K562 (cell line): Measurements from ENCODE around the gene CDKN1B. TPM values are rescaled to one million over a fixed set of nuclear protein-coding genes. Genes with fewer than 3 reads are reported as not detected.

ENCODE experiments used
- ATAC-seq: fragments of 200-7000 bp; cut with Tn5 transposase; 3 replicates; pipeline ENCODE4 v1.9.1; 2020; ENCODE audit warnings: moderate library complexity
- BruUV-seq: library from RNA; stranded (reverse); fragments of 400-500 nt; replicated peaks from 2 replicates; lab custom pipeline; 2021; lab: Mats Ljungman, UMichigan
- CTCF ChIA-PET: fragments of 300-600 bp; formaldehyde crosslinking; extraction: SDS; loops from one replicate; lab custom pipeline; 2021; ENCODE audit warnings: low intra/inter-chr PET ratio; lab: Yijun Ruan, JAX
- POLR2A ChIA-PET: fragments of 300-600, 350-650 bp; sonication (Branson Sonifier 250); formaldehyde crosslinking; extraction: SDS; loops from one replicate; lab custom pipeline; 2021; ENCODE audit warnings: antibody characterized with exemption, inconsistent platforms; lab: Yijun Ruan, JAX
- DNase-seq, 4 experiments: peaks; one replicate each; pipeline versions ENCODE4 v3.0.0 to v3.0.0-alpha.2; 2011 to 2018; ENCODE audit warnings: low spot score in 3 of 4, mixed read lengths in 3 of 4; ENCODE audit errors: extremely low read depth in 1 of 4
- FAIRE-seq: peaks from 2 replicates; lab custom pipeline; 2011; peaks lifted over from hg19 to GRCh38; lab: Jason Lieb, UNC
- H2AFZ ChIP-seq: 2 replicates; pipeline ENCODE4 v1.6.0; 2011; ENCODE audit warnings: low read depth, low read length, control low read depth, inconsistent platforms
- H3K27ac ChIP-seq: fragments of 200-600 bp; 3 replicates; pipeline ENCODE4 v1.8.0; 2011; ENCODE audit warnings: low read depth, mild to moderate bottlenecking, control low read depth, inconsistent platforms, low read length, moderate library complexity, mixed read lengths; ENCODE audit errors: extremely low read depth
- H3K27me3 ChIP-seq, 2 experiments: fragments of 300-600 bp in 1 of 2; 2 replicates in 1 of 2; 3 replicates in 1 of 2; pipeline versions ENCODE4 v1.6.0 to v1.8.0; 2011; ENCODE audit warnings: inconsistent platforms in 2 of 2, low read length in 2 of 2, mild to moderate bottlenecking in 1 of 2, mixed read lengths in 1 of 2, moderate library complexity in 1 of 2; ENCODE audit not compliant: control insufficient read depth in 2 of 2, insufficient read depth in 2 of 2
- H3K36me3 ChIP-seq: fragments of 300-600 bp; 3 replicates; pipeline ENCODE4 v1.8.0; 2011; ENCODE audit warnings: mild to moderate bottlenecking, low read length, inconsistent platforms; ENCODE audit not compliant: control insufficient read depth, insufficient read depth
- H3K4me1 ChIP-seq, 2 experiments: fragments of 200-600 bp in 1 of 2; replicated peaks in 1 of 2; 2 replicates in 1 of 2; 3 replicates in 1 of 2; pipeline versions ENCODE4 v1.5.1 to v1.8.0; 2011; ENCODE audit warnings: inconsistent platforms in 2 of 2, low read length in 2 of 2, mild to moderate bottlenecking in 1 of 2, mixed read lengths in 1 of 2, moderate library complexity in 1 of 2; ENCODE audit not compliant: control insufficient read depth in 2 of 2, insufficient read depth in 2 of 2
- H3K4me2 ChIP-seq: 2 replicates; pipeline ENCODE4 v1.6.1; 2011; ENCODE audit warnings: low read length, control low read depth, inconsistent platforms, mixed read lengths; ENCODE audit not compliant: insufficient read depth
- H3K4me3 ChIP-seq: fragments of 200-600 bp; sonication (generic), shearing (Covaris generic); 2 replicates; pipeline ENCODE4 v1.5.1; 2016; ENCODE audit warnings: control low read depth, inconsistent platforms
- H3K79me2 ChIP-seq: fragments of 200-600 bp; 3 replicates; pipeline ENCODE4 v1.8.0; 2011; ENCODE audit warnings: low read length, inconsistent platforms; ENCODE audit not compliant: control insufficient read depth, insufficient read depth
- H3K9ac ChIP-seq, 2 experiments: 2 replicates each; pipeline versions ENCODE4 v1.6.0 to v1.6.1; 2011; ENCODE audit warnings: low read depth in 2 of 2, low read length in 2 of 2, control low read depth in 1 of 2, inconsistent platforms in 1 of 2, mild to moderate bottlenecking in 1 of 2, mixed read lengths in 1 of 2; ENCODE audit not compliant: insufficient read depth in 1 of 2
- H3K9me1 ChIP-seq: one replicate; pipeline ENCODE4 v1.6.0; 2011; ENCODE audit warnings: inconsistent platforms, mild to moderate bottlenecking, low read length, moderate library complexity; ENCODE audit not compliant: control insufficient read depth, insufficient read depth
- H3K9me3 ChIP-seq: replicated peaks from 2 replicates; pipeline ENCODE4 v1.5.1; 2011; ENCODE audit warnings: low read depth, low read length, inconsistent platforms; ENCODE audit not compliant: control insufficient read depth, insufficient read depth
- H4K20me1 ChIP-seq: replicated peaks from 2 replicates; pipeline ENCODE4 v1.6.1; 2011; ENCODE audit warnings: low read length, inconsistent platforms, mixed read lengths; ENCODE audit not compliant: control insufficient read depth, insufficient read depth
- CAMTA2 ChIP-seq: fragments of 250-450 bp; sonication (Bioruptor Pico); conservative IDR thresholded peaks from 2 replicates; pipeline ENCODE4 v1.5.1; 2022
- CTBP1 ChIP-seq: fragments of 450-650 bp; IDR thresholded peaks from 2 replicates; pipeline ENCODE4 v1.6.1; 2016; ENCODE audit warnings: borderline replicate concordance
- HEY1 ChIP-seq: fragments of 250-450 bp; sonication (Bioruptor Pico); IDR thresholded peaks from 2 replicates; pipeline ENCODE4 v1.5.0; 2020; ENCODE audit warnings: mild to moderate bottlenecking, moderate library complexity, borderline replicate concordance
- JUNB ChIP-seq: fragments of 450-650 bp; formaldehyde crosslinking; conservative IDR thresholded peaks from 2 replicates; pipeline ENCODE4 v1.4.0; 2020; ENCODE audit warnings: mild to moderate bottlenecking
- POLR2B ChIP-seq: fragments of 450-650 bp; IDR thresholded peaks from 2 replicates; pipeline ENCODE4 v1.6.1; 2018; ENCODE audit warnings: low read depth; ENCODE audit not compliant: partially characterized antibody
- STAG1 ChIP-seq: sonication (generic); formaldehyde crosslinking; IDR thresholded peaks from 2 replicates; pipeline ENCODE4 v1.5.0; 2020; ENCODE audit warnings: missing genetic modification reagents, borderline replicate concordance
- TCF15 ChIP-seq: fragments of 250-450 bp; sonication (Bioruptor Pico); IDR thresholded peaks from 2 replicates; pipeline ENCODE4 v1.8.0; 2022; ENCODE audit warnings: moderate library complexity, mild to moderate bottlenecking, inconsistent platforms
- TCF7 ChIP-seq: sonication (generic); IDR thresholded peaks from 2 replicates; pipeline ENCODE4 v1.6.1; 2016; ENCODE audit warnings: antibody characterized with exemption, borderline replicate concordance
- ZNF239 ChIP-seq: fragments of 250-450 bp; sonication (Bioruptor Pico); IDR thresholded peaks from 2 replicates; pipeline ENCODE4 v1.4.0; 2020; ENCODE audit warnings: mild to moderate bottlenecking
- ZNF766 ChIP-seq: fragments of 200-800 bp; sonication (Bioruptor generic); conservative IDR thresholded peaks from 2 replicates; pipeline ENCODE4 v1.6.1; 2016; ENCODE audit warnings: missing genetic modification characterization, missing compliant biosample characterization
- in situ Hi-C: fragments of 300-500 bp; cut with MboI; formaldehyde crosslinking; loops from 4 replicates; pipeline ENCODE4 v1.15.0; 2018; ENCODE audit warnings: inconsistent platforms, mixed read lengths
- intact Hi-C: fragments of 100-400 bp; cut with micrococcal nuclease; formaldehyde crosslinking; loops from 2 replicates; pipeline ENCODE4 v1.14.2; 2022
- polyA plus RNA-seq, 8 experiments: library from polyadenylated mRNA; depleted of rRNA in 4 of 8; stranded (reverse) in 5 of 8; unstranded in 3 of 8; fragments of >200 nt; fragmentation: Nextera tagmentation in 2 of 8; fragmentation: Illumina TruSeq in 1 of 8; extraction: Ambion mirVana in 2 of 8; extraction: Trizol in 1 of 8; gene quantifications; 2 replicates each; pipeline versions ENCODE4 v1.2.1 to v1.2.3, GENCODE V29; 2011 to 2014; ENCODE audit warnings: inconsistent platforms in 1 of 8, missing spikeins in 1 of 8
- total RNA-seq, 7 experiments: library from RNA; depleted of rRNA in 6 of 7; stranded (reverse); fragments of >200 nt in 6 of 7; fragmentation: Illumina TruSeq in 2 of 7; extraction: Trizol in 2 of 7; gene quantifications; 2 replicates each; pipeline versions ENCODE4 v1.2.1 to v1.2.3, GENCODE V29; 2011 to 2021; ENCODE audit warnings: low replicate concordance in 1 of 7
- TF ChIP-seq, protein P1 (sequence below), 2 experiments: fragments of 450-650 bp; IDR thresholded peaks; 2 replicates each; pipeline ENCODE4 v1.6.1; 2016

CDKN1B gene
- total and polyA plus RNA-seq, 9 of the 15 experiments (the other 6 are each of a cell fraction or from before 2014, with no cell fraction given), result 2.6 to 35.2 (median 15.5) TPM

DNA sequence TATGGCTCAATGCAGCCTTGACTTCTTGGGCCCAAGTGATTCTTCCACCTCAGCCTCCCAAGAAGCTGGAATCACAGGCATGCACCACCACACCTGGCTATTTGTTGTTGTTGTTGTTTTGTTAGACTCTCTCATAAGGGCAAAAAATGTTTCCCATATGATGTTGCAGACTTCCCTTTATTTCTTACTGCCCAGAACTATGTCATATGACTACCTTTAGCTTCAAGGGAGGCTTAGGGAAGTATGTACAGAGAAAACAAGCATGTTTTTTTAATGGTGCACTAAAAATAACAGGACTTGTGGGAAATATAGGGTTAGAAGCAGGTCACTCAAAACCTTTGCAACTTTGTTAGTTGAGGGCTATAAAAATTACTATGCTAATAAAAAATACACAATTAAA is 16.9 kb upstream of the CDKN1B start:
- DNase-seq (no peak), FAIRE-seq (no peak), ATAC-seq (no peak)
- no peak overlapping the region for H3K27ac ChIP-seq
- H4K20me1 ChIP-seq, result no peaks in the 10 kb centered on the region
- H3K4me2 ChIP-seq, result no peak overlapping the region
- no peaks in the 10 kb centered on the region for H3K9me3 ChIP-seq
- H3K4me1 ChIP-seq, result peaks cover 3 to 7% of the 10 kb centered on the region in 2 experiments; a peak in 2 of 5 replicates
- H3K9me1 ChIP-seq, result no peaks in the 10 kb centered on the region
- intact Hi-C loops, result loop anchor here (2.0 to 10.0 kb wide), 6 partner anchors 43 to 1115 kb away; partner anchors contain the start of genes CREBL2 and DUSP16
- POLR2A ChIA-PET, result interaction anchor here (0.6 to 1.4 kb wide), 3 partner anchors 16 to 341 kb away, joined by 3 read pairs; no protein-coding TSS in a partner anchor
- H3K4me3 ChIP-seq, result no peak overlapping the region
- no peak overlapping the region for H3K9ac ChIP-seq
- BruUV-seq, result no TSS peak
- CTCF ChIA-PET, result interaction anchor here (0.6 kb wide), 1 partner anchor 334 kb away, joined by 3 read pairs; no protein-coding TSS in a partner anchor
- H3K36me3 ChIP-seq, result no peaks in the 10 kb centered on the region
- no peaks in the 10 kb centered on the region for H3K27me3 ChIP-seq
- no peak overlapping the region for H2AFZ ChIP-seq
- no peaks in the 10 kb centered on the region for H3K79me2 ChIP-seq
- in situ Hi-C loops, result loop anchor here (10.0 to 25.0 kb wide), 3 partner anchors 325 to 1138 kb away; no protein-coding TSS in a partner anchor
- TF ChIP-seq JUNB (CRISPR knock-in tag) (no peak), HEY1 (CRISPR knock-in tag) (no peak), CTBP1 (no peak), CAMTA2 (CRISPR knock-in tag) (no peak), ZNF239 (CRISPR knock-in tag) (no peak), ZNF766 (CRISPR knock-in tag) (no peak), STAG1 (no peak), TCF7 (no peak), TCF15 (CRISPR knock-in tag) (no peak), POLR2B (no peak)
- TF ChIP-seq, protein P1, sequence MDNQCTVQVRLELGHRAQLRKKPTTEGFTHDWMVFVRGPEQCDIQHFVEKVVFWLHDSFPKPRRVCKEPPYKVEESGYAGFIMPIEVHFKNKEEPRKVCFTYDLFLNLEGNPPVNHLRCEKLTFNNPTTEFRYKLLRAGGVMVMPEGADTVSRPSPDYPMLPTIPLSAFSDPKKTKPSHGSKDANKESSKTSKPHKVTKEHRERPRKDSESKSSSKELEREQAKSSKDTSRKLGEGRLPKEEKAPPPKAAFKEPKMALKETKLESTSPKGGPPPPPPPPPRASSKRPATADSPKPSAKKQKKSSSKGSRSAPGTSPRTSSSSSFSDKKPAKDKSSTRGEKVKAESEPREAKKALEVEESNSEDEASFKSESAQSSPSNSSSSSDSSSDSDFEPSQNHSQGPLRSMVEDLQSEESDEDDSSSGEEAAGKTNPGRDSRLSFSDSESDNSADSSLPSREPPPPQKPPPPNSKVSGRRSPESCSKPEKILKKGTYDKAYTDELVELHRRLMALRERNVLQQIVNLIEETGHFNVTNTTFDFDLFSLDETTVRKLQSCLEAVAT (IDR thresholded peaks at IDR 0.05), result no peak
- TF ChIP-seq, all 486 proteins: peak for 0
